H1 (cell line): ENCODE results near the gene EPHA5. TPM values are rescaled to one million over a fixed set of nuclear protein-coding genes. Genes with fewer than 3 reads are reported as not detected.

Experiments used
- CBX8 ChIP-seq: fragments of 300-800, 300-1000 bp; sonication (generic); IDR thresholded peaks from 2 replicates; pipeline ENCODE4 v1.7.1; 2016; ENCODE audit warnings: low read depth, low read length, borderline replicate concordance
- polyA plus RNA-seq, 7 experiments: library from polyadenylated mRNA; depleted of rRNA in 3 of 7; stranded (reverse) in 5 of 7; unstranded in 2 of 7; fragments of >200 nt in 5 of 7; fragments of 200-250 nt in 2 of 7; gene quantifications; 1 replicate in 5 of 7; 2 replicates in 1 of 7; 4 replicates in 1 of 7; pipeline versions ENCODE4 v1.2.1 to v1.2.3, GENCODE V29; 2011 to 2013; ENCODE audit warnings: missing spikeins in 2 of 7, mixed read lengths in 2 of 7
- total RNA-seq: library from RNA; stranded (reverse); fragmentation: NEBNext Ultra II Directional; extraction: Animal tissue kit (Norgen Biotek cat#: 25700); gene quantifications from 2 replicates; pipeline ENCODE4 v1.2.1, GENCODE V29; 2021

Gene EPHA5
- total and polyA plus RNA-seq, 2 of the 8 experiments (the other 6 are each of a cell fraction or from before 2014, with no cell fraction given), result 0.03 to 0.11 TPM

DNA sequence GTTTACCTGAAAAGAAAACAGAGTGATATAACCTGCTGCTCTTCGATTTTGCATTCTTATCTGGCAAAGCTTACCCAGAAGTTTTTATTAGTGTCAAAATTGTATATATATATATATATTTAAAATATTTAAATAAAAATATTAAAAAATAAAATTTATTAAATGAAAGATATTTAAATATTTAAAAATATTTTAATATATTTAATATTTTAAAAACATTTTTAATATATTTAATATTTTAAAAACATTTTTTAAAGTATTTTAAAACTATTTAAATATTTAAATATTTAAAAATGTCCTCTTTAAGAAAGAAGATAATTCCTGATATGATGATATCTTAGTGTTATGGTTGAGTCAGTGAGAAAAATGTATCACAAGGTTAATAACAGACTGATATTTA is 317.2 kb downstream of the EPHA5 start (continued):
- no peak for TF ChIP-seq CBX8
